K562 (cell line): ENCODE data around the gene TMC4. TPM values are rescaled to one million over a fixed set of nuclear protein-coding genes. Genes with fewer than 3 reads are reported as not detected.

ENCODE experiments used
- ADNP ChIP-seq: fragments of 200-800 bp; sonication (Bioruptor generic); IDR thresholded peaks from 2 replicates; pipeline ENCODE4 v1.6.1; 2016; ENCODE audit warnings: missing genetic modification characterization, missing compliant biosample characterization
- BMI1 ChIP-seq: fragments of 150-350 bp; IDR thresholded peaks from 2 replicates; pipeline ENCODE4 v1.6.1; 2014; ENCODE audit warnings: low read length
- CEBPB ChIP-seq: fragments of 450-650 bp; IDR thresholded peaks from 2 replicates; pipeline ENCODE4 v1.6.1; 2016; ENCODE audit warnings: missing genetic modification characterization, missing compliant biosample characterization
- FOXJ2 ChIP-seq: fragments of 200-800 bp; sonication (Bioruptor generic); IDR thresholded peaks from 2 replicates; pipeline ENCODE4 v1.6.1; 2016; ENCODE audit warnings: missing genetic modification characterization, missing compliant biosample characterization
- KLF1 ChIP-seq: fragments of 450-650 bp; IDR thresholded peaks from 2 replicates; pipeline ENCODE4 v1.6.1; 2016; ENCODE audit warnings: missing genetic modification characterization, missing compliant biosample characterization
- MXI1 ChIP-seq: IDR thresholded peaks from 2 replicates; pipeline ENCODE4 v1.6.1; 2011; ENCODE audit warnings: low read depth, mild to moderate bottlenecking, improper control_type of control experiment, low read length
- NFIX ChIP-seq: fragments of 250-450 bp; sonication (Bioruptor Pico); IDR thresholded peaks from 2 replicates; pipeline ENCODE4 v1.4.0; 2020; ENCODE audit warnings: low read depth, mild to moderate bottlenecking, moderate library complexity
- OTX1 ChIP-seq: fragments of 450-650 bp; formaldehyde crosslinking; IDR thresholded peaks from 2 replicates; pipeline ENCODE4 v1.4.0; 2022; ENCODE audit warnings: mild to moderate bottlenecking
- POLR2H ChIP-seq: IDR thresholded peaks from 2 replicates; pipeline ENCODE4 v1.6.1; 2016; ENCODE audit warnings: missing genetic modification characterization, low read depth, mild to moderate bottlenecking, control low read depth, missing compliant biosample characterization, moderate library complexity
- RBM34 ChIP-seq: fragments of 200-400 bp; formaldehyde crosslinking; IDR thresholded peaks from 2 replicates; pipeline ENCODE4 v1.6.1; 2018; ENCODE audit warnings: low read length, borderline replicate concordance; ENCODE audit not compliant: insufficient read depth
- TAF1 ChIP-seq: IDR thresholded peaks from 2 replicates; pipeline ENCODE4 v1.6.1; 2011; ENCODE audit warnings: mild to moderate bottlenecking, low read length, moderate library complexity; ENCODE audit not compliant: insufficient read depth, control insufficient read depth, severe bottlenecking; ENCODE audit errors: extremely low read depth
- TAL1 ChIP-seq: fragments of 450-650 bp; IDR thresholded peaks from 2 replicates; pipeline ENCODE4 v1.6.1; 2016; ENCODE audit warnings: mild to moderate bottlenecking
- TRIM24 ChIP-seq, 2 experiments: fragments of 450-650 bp; IDR thresholded peaks; 2 replicates each; pipeline ENCODE4 v1.6.1; 2016
- ZNF507 ChIP-seq: conservative IDR thresholded peaks from 2 replicates; pipeline ENCODE4 v1.6.1; 2017; ENCODE audit warnings: missing genetic modification characterization, missing compliant biosample characterization
- ZNF79 ChIP-seq: fragments of 250-450 bp; sonication (Bioruptor Pico); IDR thresholded peaks from 2 replicates; pipeline ENCODE4 v1.4.0; 2020; ENCODE audit warnings: low read depth, mild to moderate bottlenecking, moderate library complexity
- polyA plus RNA-seq, 8 experiments: library from polyadenylated mRNA; depleted of rRNA in 4 of 8; stranded (reverse) in 5 of 8; unstranded in 3 of 8; fragments of >200 nt; fragmentation: Nextera tagmentation in 2 of 8; fragmentation: Illumina TruSeq in 1 of 8; extraction: Ambion mirVana in 2 of 8; extraction: Trizol in 1 of 8; gene quantifications; 2 replicates each; pipeline versions ENCODE4 v1.2.1 to v1.2.3, GENCODE V29; 2011 to 2014; ENCODE audit warnings: inconsistent platforms in 1 of 8, missing spikeins in 1 of 8
- total RNA-seq, 7 experiments: library from RNA; depleted of rRNA in 6 of 7; stranded (reverse); fragments of >200 nt in 6 of 7; fragmentation: Illumina TruSeq in 2 of 7; extraction: Trizol in 2 of 7; gene quantifications; 2 replicates each; pipeline versions ENCODE4 v1.2.1 to v1.2.3, GENCODE V29; 2011 to 2021; ENCODE audit warnings: low replicate concordance in 1 of 7
- TF ChIP-seq, protein P1 (sequence below): sonication (generic); formaldehyde crosslinking; IDR thresholded peaks from 2 replicates; pipeline ENCODE4 v1.9.0; 2022; ENCODE audit warnings: mild to moderate bottlenecking, missing genetic modification reagents
- TF ChIP-seq, protein P2 (sequence below): fragments of 450-650 bp; IDR thresholded peaks from one replicate; pipeline ENCODE4 v1.6.1; 2018; ENCODE audit warnings: mild to moderate bottlenecking, moderate library complexity; ENCODE audit not compliant: partially characterized antibody
- TF ChIP-seq, protein P3 (sequence below): fragments of 450-650 bp; IDR thresholded peaks from 2 replicates; pipeline ENCODE4 v1.7.0; 2016; ENCODE audit warnings: borderline replicate concordance
- TF ChIP-seq, protein P4 (sequence below): fragments of 450-650 bp; formaldehyde crosslinking; IDR thresholded peaks from 2 replicates; pipeline ENCODE4 v1.4.0; 2020; ENCODE audit warnings: mild to moderate bottlenecking
- TF ChIP-seq, protein P5 (sequence below): fragments of 250-450 bp; sonication (Bioruptor Pico); IDR thresholded peaks from 2 replicates; pipeline ENCODE4 v1.5.0; 2020; ENCODE audit warnings: mild to moderate bottlenecking, borderline replicate concordance
- TF ChIP-seq, protein P6 (sequence below), 2 experiments: fragments of 450-650 bp; conservative IDR thresholded peaks; 2 replicates each; pipeline ENCODE4 v1.6.1; 2017; ENCODE audit warnings: mild to moderate bottlenecking in 2 of 2, moderate library complexity in 2 of 2

The TMC4 gene
- total and polyA plus RNA-seq, 9 of the 15 experiments (the other 6 are each of a cell fraction or from before 2014, with no cell fraction given), result 0.12 to 0.79 (median 0.36) TPM; not detected in 2

DNA sequence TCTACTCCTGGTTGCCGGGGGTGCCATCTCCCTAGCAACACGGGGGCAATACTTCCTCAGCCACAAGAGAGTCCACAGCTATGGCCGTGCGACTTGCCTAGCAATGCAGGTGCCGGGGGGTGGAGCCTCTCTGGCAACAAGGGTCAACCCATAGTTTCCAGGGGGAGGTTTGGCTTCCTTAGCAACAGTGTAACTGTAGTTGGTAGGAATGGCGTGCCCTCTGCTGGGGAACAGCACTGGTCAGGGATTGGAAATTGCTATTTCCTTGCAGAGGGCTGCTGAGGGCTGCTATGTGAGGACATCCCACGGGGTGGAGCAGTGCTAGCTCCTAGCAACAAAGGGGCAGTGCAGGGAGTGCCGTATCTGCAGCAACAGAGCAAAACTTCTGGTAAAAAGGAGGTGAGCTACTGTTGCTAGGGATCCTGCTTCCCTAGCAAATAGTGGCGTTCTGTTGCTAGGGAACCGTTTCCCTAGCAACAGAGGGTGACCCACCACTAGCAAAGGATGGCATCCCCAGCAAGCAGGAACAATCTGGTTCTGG, 7.0 kb upstream of the TMC4 start (continued):
- peak; percentile 90 for TF ChIP-seq MXI1
- TF ChIP-seq, protein P1, sequence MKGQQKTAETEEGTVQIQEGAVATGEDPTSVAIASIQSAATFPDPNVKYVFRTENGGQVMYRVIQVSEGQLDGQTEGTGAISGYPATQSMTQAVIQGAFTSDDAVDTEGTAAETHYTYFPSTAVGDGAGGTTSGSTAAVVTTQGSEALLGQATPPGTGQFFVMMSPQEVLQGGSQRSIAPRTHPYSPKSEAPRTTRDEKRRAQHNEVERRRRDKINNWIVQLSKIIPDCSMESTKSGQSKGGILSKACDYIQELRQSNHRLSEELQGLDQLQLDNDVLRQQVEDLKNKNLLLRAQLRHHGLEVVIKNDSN (CRISPR knock-in tag), result no peak
- peak; percentile 76 for TF ChIP-seq FOXJ2 (tag)
- no peak for TF ChIP-seq CEBPB
- no peak for TF ChIP-seq ADNP (tag)
- TF ChIP-seq, protein P2, sequence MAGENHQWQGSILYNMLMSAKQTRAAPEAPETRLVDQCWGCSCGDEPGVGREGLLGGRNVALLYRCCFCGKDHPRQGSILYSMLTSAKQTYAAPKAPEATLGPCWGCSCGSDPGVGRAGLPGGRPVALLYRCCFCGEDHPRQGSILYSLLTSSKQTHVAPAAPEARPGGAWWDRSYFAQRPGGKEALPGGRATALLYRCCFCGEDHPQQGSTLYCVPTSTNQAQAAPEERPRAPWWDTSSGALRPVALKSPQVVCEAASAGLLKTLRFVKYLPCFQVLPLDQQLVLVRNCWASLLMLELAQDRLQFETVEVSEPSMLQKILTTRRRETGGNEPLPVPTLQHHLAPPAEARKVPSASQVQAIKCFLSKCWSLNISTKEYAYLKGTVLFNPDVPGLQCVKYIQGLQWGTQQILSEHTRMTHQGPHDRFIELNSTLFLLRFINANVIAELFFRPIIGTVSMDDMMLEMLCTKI, result no peak
- TF ChIP-seq RBM34, result no peak
- TF ChIP-seq POLR2H (tag), result no peak
- TF ChIP-seq, protein P3, sequence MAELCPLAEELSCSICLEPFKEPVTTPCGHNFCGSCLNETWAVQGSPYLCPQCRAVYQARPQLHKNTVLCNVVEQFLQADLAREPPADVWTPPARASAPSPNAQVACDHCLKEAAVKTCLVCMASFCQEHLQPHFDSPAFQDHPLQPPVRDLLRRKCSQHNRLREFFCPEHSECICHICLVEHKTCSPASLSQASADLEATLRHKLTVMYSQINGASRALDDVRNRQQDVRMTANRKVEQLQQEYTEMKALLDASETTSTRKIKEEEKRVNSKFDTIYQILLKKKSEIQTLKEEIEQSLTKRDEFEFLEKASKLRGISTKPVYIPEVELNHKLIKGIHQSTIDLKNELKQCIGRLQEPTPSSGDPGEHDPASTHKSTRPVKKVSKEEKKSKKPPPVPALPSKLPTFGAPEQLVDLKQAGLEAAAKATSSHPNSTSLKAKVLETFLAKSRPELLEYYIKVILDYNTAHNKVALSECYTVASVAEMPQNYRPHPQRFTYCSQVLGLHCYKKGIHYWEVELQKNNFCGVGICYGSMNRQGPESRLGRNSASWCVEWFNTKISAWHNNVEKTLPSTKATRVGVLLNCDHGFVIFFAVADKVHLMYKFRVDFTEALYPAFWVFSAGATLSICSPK, result no peak
- TF ChIP-seq, protein P4, sequence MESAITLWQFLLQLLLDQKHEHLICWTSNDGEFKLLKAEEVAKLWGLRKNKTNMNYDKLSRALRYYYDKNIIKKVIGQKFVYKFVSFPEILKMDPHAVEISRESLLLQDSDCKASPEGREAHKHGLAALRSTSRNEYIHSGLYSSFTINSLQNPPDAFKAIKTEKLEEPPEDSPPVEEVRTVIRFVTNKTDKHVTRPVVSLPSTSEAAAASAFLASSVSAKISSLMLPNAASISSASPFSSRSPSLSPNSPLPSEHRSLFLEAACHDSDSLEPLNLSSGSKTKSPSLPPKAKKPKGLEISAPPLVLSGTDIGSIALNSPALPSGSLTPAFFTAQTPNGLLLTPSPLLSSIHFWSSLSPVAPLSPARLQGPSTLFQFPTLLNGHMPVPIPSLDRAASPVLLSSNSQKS (CRISPR knock-in tag), result no peak
- TF ChIP-seq BMI1, result peak; percentile 47; the same call in 1 of the 2 replicates
- no peak for TF ChIP-seq TRIM24 (IDR thresholded peaks at IDR 0.05)
- no peak for TF ChIP-seq TAL1
- TF ChIP-seq OTX1 (CRISPR knock-in tag), result no peak
- no peak for TF ChIP-seq TAF1
- TF ChIP-seq ZNF507, result no peak
- TF ChIP-seq, protein P5, sequence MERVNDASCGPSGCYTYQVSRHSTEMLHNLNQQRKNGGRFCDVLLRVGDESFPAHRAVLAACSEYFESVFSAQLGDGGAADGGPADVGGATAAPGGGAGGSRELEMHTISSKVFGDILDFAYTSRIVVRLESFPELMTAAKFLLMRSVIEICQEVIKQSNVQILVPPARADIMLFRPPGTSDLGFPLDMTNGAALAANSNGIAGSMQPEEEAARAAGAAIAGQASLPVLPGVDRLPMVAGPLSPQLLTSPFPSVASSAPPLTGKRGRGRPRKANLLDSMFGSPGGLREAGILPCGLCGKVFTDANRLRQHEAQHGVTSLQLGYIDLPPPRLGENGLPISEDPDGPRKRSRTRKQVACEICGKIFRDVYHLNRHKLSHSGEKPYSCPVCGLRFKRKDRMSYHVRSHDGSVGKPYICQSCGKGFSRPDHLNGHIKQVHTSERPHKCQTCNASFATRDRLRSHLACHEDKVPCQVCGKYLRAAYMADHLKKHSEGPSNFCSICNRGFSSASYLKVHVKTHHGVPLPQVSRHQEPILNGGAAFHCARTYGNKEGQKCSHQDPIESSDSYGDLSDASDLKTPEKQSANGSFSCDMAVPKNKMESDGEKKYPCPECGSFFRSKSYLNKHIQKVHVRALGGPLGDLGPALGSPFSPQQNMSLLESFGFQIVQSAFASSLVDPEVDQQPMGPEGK, result no peak
- TF ChIP-seq, protein P6, sequence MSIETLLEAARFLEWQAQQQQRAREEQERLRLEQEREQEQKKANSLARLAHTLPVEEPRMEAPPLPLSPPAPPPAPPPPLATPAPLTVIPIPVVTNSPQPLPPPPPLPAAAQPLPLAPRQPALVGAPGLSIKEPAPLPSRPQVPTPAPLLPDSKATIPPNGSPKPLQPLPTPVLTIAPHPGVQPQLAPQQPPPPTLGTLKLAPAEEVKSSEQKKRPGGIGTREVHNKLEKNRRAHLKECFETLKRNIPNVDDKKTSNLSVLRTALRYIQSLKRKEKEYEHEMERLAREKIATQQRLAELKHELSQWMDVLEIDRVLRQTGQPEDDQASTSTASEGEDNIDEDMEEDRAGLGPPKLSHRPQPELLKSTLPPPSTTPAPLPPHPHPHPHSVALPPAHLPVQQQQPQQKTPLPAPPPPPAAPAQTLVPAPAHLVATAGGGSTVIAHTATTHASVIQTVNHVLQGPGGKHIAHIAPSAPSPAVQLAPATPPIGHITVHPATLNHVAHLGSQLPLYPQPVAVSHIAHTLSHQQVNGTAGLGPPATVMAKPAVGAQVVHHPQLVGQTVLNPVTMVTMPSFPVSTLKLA (conservative IDR thresholded peaks at IDR 0.05), result no peak
- no peak for TF ChIP-seq NFIX (CRISPR knock-in tag)
- TF ChIP-seq ZNF79 (CRISPR knock-in tag), result no peak
- no peak for TF ChIP-seq KLF1 (tag)
